Suppressor macrophage (primary cell): ENCODE results near the gene SMAD6.

Experiments
- DNase-seq, 4 experiments: peaks; one replicate each; pipeline ENCODE4 v3.0.0-alpha.2; 2020 to 2022
- total RNA-seq, 17 experiments: gene quantifications; one replicate each; lab custom pipeline; 2026; ENCODE audit warnings: mixed read lengths in 6 of 17, inconsistent platforms in 3 of 17; lab: John Stamatoyannopoulos, UW

SMAD6 gene
- total RNA-seq, result 0.17 to 19.3 (median 5.9) reads per million in 17 experiments

DNA sequence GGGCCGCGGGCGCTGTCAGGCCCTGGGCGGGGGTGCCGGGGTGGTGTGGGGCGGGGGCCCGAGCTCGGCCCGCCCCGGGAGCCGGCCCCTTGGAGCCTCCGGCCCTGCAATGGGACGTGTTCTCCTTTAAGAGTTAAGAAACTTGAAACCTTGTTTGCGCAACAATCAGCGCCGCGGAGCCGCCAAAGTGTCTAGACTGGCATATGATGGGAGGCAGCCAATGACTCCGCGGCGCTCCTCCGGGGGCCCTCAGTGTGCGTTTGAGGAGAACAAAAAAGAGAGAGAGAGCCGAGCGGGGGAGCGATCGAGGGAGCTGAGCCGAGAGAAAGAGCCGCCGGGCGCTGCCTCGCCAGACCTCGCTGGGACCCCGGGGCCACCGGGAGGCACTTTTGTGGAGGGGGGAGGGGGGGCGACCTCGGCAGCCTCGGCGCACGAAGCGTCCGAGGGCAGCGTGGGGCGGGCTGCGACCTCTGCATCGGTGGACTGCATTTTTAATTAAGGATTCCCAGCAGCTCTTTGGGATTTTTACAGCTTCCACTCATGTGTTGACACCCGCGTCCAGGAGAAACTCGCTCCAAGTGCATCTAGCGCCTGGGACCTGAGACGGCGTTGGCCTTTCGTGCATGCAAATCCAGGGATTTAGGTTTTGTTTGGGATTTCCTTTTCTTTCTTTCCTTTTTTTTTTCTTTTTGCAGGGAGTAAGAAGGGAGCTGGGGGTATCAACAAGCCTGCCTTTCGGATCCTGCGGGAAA, at the start of gene SMAD6:
TSS of gene SMAD6 (plus strand) at position 202 of the 752 bp plus-strand sequence. CDS start 1,023 bp downstream, outside the sequence.
- DNase-seq, result peak; percentile 98

DNA sequence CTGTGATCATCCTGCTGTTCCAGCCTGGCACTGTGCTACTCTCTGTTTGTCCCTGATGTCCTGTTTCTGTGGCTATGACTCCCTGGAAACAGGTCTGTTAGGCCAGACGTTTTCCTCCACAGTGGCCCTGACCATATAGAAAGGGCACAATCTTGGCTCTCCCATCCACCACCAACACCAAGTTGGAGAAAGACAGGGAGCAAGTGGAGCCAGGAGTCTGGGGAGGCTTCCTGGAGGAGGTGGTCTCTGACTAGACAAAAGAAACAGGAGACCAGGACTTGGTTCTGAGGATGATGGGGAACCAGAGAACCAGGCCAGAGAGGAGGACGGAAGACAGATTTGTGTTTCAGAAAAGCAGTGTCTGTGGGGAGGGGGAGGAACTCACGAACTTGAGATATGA, 49.2 kb upstream of the SMAD6 start:
- DNase-seq, result no peak

GRCh38 chr15:66653398-66653797, 48.6 kb upstream of the SMAD6 start:
- no peak for DNase-seq

DNA sequence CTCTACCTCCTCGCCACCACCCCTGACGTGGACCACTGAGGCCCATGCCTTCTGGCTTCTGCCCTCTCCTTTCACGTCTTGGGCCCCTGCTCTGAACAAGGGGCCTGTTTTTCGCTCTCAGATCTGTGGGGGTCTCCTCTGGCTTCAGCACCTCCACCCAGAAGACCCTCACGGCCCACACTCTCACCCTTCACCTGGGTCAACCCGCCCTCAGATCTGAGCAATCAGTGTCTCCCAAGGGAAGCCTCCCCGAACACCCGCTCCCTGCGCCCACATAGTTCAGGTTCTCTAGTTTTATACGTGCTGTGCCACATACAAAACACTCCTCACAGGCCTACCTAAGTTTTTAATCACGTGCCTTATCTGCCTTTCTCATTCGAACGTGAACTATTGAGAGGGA, 48.2 kb upstream of the SMAD6 start:
- no peak for DNase-seq

GRCh38 chr15:66654361-66654738, 47.7 kb upstream of the SMAD6 start:
- DNase-seq, result no peak

- no peak for DNase-seq
Observed at GRCh38 chr15:66654739-66655375, 47.2 kb upstream of the SMAD6 start.

GRCh38 chr15:66655511-66655910, 46.5 kb upstream of the SMAD6 start:
- DNase-seq, result no peak

- no peak for DNase-seq
Observed at GRCh38 chr15:66655997-66656396, 46.0 kb upstream of the SMAD6 start.

DNA sequence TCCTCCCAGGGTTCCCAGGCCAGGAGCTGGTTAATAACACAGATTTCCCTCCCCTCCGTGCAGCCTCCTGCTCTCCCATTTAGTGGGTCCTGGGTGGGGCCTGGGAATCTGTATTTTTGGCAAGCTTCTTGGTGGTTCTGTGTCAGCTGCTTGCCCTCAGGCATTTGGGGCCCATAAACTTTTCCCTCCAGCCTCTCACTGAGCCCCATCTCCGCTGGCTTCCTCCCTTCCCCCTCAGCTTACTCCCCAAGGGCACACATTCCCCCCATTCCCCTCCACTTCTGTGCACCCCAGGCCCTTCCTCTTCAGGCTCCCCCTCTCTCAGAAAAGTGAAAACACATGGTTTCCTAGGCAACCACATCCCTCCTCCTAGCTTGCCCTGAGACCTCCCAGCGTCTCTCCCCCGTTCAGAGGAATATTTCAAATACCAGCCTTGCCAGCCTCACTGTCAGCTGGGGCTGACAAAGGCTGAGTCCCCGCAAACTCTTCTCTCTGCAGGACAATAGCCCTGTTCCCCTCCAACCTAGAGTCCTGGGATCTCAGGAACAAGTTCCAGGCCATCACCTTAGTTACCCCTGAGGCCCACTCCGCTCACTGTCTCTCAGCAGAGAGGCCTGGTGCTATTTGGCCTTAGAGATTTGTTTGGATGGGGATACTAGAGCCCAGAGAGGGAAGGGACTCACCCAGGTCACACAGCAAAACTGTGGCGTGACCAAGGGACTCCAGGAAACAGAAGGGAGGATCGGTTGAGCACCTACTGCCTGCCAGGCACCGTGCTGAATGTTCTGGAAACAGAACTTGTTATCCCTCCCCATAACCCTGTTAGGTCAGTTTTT, 44.6 kb upstream of the SMAD6 start:
- DNase-seq, result no peak

- peak in 1 of 4 experiments; percentile 27 for DNase-seq
Observed at GRCh38 chr15:66658044-66658443, 44.0 kb upstream of the SMAD6 start.

DNA sequence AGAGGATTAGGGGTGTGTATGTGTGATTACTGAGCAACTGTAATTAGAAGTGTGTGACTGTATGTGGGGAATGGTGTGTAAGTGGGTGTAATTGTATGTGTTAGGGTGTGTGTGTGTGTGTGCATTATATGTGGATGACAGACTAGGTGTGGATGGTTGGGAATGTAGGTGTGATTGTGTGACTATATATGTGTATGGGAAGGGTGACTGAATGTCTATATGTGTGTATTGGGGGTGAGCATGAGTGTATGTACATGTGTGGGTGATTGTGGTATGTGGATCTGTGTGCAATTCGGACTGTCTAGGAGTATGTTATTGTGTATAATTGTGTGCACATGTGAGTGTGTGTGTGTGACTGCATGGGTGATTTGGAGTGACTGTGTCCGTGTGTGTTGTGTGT, 43.2 kb upstream of the SMAD6 start:
- DNase-seq, result no peak

DNA sequence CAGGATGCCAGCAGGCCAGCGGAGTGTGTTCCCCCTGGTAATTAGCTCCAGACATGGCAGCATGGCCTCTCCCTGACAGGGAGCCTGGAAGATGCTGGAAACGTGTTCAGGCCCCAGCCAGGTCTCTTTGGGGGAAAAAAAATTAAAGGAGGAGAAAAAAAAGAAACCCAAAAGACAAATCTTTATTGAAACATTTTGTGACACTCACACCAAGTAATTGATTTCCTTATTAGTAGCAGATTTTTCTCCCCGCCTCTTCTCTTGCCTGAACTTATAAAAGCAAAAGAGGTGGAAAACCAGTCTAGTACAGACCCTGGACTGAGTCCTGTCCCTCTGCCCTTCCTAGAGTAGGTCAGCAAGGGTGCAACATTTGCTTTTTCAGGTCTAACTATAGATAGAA, 42.7 kb upstream of the SMAD6 start:
- DNase-seq, result no peak

DNA sequence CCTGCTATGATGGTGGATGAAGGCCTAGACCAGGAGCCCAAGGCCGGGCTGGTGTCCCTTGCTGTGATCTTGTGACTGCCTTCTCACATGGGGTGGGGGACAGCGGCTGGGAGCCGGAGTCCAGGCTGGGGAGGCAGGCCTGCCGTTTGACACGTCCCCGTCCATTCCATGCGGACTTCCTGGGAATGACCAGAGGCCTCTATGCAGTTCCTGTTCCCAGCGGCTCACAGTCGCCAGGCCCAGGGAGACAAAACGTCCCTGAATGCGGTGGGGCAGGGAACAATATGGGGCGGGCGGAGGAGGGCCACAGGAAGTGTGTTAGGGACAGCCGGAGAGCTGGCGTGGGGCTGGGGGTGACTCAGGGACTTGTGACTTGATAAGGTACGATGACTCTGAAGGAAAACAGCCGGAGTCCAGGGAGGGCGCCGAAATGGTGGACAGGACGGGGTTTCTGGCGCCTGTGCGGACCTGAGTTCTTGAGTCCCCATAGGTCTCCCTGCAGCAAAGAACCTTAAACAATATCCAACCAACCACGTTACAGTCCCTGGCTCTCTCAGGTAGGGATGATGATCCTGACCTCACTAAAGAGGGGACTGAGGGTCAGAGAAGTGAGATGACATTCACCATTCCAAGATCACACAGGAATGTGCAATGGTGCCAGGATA, 40.5 kb upstream of the SMAD6 start:
- DNase-seq, result no peak

DNA sequence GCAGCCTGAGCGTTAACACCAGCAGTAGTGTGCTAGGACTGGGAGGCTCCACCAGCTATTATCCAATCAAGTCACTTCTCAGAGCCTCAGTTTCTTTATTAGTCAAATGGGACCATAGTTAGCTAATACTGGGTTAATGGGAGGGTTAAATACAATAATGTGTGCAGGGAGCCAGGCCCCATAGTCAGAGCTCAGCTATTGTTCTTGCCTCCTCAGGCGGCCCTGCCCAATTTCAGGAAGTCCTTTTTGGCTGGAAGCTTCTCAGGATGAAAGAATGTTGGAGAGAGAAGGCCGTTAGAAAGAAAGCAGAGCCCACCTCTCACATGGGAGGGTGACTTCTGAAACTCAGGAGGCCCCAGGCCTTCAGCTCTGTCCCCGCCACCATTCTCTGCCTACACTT, 39.5 kb upstream of the SMAD6 start:
- no peak for DNase-seq

DNA sequence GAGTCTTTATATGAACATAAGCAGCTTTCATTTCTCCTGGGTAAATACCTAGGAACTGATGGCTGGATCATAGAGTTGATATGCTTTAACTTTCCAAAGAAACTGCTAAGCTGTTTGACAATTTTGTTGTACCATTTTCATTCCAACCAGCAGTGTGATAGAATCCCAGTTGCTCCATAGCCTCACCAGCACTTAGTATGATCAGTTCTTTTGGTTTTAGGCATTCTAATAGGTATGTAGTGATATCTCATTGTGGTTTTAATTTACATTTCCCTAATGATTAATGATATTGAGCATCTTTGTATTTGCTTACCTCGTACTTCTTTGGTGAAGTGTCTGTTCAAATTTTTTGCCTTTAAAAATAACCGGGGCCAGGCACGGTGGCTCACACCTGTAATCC, 38.4 kb upstream of the SMAD6 start:
- no peak for DNase-seq

GRCh38 chr15:66670175-66670574, 31.9 kb upstream of the SMAD6 start:
- DNase-seq, result no peak

DNA sequence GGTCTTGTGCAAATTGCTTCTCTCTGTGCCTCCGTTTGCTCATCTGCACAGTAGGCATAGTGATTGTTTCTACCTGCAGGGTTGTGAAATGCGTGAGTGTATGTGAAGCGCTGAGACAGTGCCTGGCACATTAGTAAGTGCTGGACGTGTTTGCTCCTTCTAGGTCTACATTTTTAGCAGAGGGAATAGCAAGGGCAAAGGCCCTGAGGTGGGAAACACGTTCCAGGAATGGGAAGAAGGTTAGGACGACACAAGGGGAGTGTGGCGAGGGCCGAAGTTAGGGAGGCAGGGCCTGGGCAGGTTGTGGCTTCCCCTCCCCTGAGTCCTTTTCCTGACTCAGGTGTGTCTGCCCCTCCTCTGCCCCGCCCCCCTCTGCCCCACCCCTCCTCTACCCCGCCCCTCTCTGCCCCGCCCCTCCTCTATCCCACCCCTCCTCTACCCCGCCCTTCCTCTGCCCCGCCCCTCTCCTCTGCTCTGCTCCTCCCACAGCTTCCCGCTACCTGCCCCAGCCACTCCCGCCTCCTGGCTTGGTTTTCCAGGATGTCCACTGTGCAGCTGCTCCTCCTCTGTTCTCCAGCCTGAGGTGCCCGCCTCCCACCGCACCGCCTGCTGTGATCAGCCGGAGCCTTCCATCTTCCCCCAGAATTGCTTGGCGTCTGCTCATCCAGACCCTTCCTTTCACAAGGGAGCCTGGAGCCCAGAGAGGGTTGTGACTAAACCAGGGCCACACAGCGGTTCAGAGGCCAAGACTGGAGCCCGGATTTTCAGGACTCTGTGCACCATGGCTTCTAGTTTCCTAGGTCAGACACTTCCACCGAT, 31.1 kb upstream of the SMAD6 start:
- DNase-seq, result no peak

DNA sequence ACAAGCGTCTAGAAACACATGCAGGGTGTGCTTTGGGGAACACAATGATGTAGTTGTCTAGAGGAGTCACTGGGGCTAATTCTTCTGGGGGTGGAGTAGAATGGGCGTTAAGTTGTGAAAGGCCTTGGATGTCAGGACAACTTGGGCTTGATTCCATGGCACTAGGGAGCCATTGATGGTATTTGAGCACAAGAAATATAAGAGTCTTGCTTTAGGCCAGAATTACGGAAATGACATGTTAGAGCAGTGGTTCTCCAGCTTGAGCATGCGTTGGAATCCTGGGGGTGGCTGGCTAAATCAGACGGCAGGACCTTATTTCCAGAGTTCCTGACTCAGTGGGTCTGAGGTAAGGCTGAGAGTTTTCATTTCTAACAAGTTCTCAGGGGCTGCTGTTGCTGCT, 29.2 kb upstream of the SMAD6 start:
- peak in 1 of 4 experiments; percentile 16 for DNase-seq

DNA sequence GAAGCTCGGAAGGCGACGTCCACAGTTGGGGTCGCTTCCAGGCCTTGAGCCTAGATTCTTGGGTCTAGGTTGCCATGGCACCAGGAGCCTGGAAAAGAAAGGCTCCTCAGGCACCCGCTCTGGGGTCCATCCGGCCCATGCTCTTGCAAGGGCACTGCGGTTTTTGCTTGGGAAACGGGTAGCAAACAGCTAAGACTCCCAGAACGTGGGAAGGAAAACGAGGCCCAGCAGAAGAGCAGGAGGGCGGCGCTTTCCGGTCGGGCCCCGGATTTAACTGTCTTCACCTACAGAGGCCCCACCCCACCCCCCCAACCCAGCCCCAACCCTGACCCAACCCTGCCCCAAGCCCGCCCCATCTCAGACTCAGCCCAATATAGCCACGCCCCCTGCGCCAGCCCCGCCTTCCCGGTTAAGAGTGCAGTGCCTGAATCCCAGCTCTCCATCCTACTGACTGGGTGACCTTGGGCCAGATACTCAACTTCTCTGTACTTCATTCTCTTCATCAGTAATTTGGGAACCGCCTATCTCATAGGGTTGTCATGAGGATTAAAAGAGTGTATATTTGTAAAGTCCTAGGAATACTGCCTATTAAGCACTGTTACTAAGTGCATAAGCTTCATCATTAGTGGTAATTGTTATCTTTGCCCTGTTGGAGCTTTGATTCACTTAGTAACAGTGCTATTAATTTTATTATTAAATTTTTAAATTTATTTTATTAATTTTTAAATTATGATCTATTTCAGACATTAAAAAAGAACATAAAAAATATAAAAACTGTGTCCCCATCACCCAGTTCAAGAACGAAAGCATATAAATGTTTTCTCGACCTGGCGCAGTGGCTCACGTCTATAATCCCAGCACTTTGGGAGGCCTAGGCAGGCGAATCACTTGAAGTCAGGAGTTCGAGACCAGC, 28.4 kb upstream of the SMAD6 start:
- peak; percentile 61 to 79 (median 66) for DNase-seq

GRCh38 chr15:66674756-66675155, 27.3 kb upstream of the SMAD6 start:
- no peak for DNase-seq

DNA sequence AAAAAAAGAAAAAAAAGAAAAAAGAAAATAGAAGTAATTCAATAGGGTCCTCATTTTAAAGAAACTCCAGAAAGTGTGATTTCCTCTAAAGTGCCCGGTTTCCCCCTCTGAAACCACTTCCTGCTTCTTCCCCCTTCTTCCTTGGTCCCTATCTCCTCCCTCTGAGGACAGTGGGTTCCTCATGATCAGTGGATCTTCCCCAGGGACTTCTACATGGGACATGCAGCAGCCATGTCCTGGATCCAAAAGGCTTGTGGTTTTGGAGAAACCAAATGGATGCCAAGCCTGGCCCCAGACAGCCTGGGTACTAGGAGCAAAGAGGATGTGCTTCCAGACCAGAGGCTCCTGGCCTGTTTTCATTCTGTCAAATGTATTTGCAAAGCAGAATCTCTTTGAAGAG, 26.6 kb upstream of the SMAD6 start:
- peak; percentile 29 to 55 (median 52) for DNase-seq
